ENCODE measurements around the gene DCUN1D5.

DNA sequence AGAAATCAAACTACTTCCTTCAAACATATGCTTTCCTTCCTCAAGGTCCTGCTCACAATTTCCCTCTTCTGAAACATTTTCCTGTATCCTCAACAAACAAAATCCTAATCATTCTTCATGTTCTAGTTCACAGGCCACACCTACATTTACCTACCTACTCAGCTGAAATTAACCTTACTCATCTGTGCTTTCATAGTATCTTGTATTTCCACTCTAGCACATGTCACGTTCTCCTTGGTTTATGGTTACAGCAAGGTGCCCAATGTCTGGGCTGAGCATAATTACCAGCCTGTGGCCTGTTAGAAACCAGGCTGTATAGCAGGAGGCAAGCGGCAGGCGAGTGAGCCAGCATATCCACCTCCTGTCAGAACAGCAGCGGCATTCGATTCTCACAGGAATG, 13.2 kb downstream of the DCUN1D5 start:
- no peak for TF ChIP-seq CTCF (conservative IDR thresholded peaks at IDR 0.05)
- no peak for TF ChIP-seq EZH2 (IDR thresholded peaks at IDR 0.05; ENCODE audit: low read depth)

Measured in PC-9 (cell line).